ENCODE data around the gene BCKDHA.
A peak's percentile ranks its signal among the peaks of the same experiment; 100 is the strongest.

DNA sequence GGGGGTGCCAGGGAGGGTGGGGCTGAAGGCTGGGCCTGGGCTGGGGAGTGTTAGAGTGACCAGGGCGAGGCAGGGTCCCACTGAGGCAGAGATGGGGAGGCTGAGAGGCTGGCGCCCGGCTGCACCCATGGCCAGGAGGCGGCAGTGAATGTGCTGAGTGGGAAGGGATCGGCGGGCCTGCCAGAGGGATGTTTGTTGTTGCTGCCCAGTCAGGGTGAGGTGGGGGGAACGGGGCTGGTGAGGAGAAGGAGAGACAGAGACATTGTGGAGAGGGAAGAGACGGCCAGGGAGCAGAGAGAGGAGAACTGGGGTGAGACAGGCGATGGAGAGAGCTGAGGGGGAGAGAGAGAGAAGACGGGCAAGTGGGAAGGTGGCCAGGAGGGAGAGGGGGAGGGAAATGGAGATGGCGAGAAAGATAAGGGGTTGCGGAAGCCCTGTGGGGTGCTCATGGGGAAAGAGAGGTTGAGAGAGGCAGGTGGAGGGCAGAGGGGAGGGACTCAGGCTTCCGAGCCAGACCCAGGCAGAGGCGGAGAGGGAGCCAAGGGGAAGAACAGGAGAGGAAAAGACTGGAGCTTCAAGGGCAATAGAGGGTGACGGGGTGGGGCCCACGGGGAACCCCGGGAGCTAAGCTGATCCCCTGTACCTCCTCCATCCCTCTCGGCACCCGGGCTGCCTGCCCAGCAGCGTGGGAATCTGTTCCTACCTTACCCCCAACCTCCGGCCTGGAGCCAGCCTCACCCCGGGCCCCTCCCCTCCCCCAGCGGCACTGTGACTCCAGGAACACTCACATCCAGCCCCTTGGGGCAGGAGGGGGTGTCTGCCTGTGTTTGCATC, 30.2 kb downstream of the BCKDHA start:
- TF ChIP-seq EZH2 (IDR thresholded peaks at IDR 0.05; ENCODE audit: low read length): no peak
- TF ChIP-seq, protein P1, sequence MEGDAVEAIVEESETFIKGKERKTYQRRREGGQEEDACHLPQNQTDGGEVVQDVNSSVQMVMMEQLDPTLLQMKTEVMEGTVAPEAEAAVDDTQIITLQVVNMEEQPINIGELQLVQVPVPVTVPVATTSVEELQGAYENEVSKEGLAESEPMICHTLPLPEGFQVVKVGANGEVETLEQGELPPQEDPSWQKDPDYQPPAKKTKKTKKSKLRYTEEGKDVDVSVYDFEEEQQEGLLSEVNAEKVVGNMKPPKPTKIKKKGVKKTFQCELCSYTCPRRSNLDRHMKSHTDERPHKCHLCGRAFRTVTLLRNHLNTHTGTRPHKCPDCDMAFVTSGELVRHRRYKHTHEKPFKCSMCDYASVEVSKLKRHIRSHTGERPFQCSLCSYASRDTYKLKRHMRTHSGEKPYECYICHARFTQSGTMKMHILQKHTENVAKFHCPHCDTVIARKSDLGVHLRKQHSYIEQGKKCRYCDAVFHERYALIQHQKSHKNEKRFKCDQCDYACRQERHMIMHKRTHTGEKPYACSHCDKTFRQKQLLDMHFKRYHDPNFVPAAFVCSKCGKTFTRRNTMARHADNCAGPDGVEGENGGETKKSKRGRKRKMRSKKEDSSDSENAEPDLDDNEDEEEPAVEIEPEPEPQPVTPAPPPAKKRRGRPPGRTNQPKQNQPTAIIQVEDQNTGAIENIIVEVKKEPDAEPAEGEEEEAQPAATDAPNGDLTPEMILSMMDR (optimal IDR thresholded peaks at IDR 0.05 in 1 of 3, IDR thresholded peaks at IDR 0.05 in 1 of 3, conservative IDR thresholded peaks at IDR 0.05 in 1 of 3; ENCODE audit: extremely low read depth in 1 of 3, insufficient read depth in 2 of 3, low read length in 3 of 3): peak in 2 of 3 experiments; percentile 22 to 30

All from keratinocyte (primary cell).